WTC11 (cell line): ENCODE measurements around the gene MRPL39. TPM values are rescaled to one million over a fixed set of nuclear protein-coding genes. Genes with fewer than 3 reads are reported as not detected.

Experiments used
- ATAC-seq: fragments of 200-7000 bp; cut with Tn5 transposase; 2 replicates; pipeline ENCODE4 v1.10.0; 2021; ENCODE audit warnings: mild to moderate bottlenecking, moderate library complexity
- CTCF ChIA-PET: fragments of 300-600 bp; sonication (Branson Sonifier 250); formaldehyde crosslinking; loops from one replicate; lab custom pipeline; 2021; ENCODE audit warnings: antibody characterized with exemption; lab: Charles Lee
- POLR2A ChIA-PET: fragments of 350-600 bp; sonication (Branson Sonifier 250); formaldehyde crosslinking; loops from one replicate; lab custom pipeline; 2021; ENCODE audit warnings: antibody characterized with exemption; lab: Charles Lee
- DNase-seq: peaks from one replicate; pipeline ENCODE4 v3.0.0; 2021; ENCODE audit warnings: low spot score
- H3K27ac Mint-ChIP-seq: 2 replicates; pipeline ENCODE4 v1.8.0; 2021; ENCODE audit warnings: mixed read lengths
- H3K27me3 Mint-ChIP-seq: 2 replicates; pipeline ENCODE4 v1.8.0; 2021; ENCODE audit warnings: low read depth, mild to moderate bottlenecking, moderate library complexity, mixed read lengths
- H3K36me3 Mint-ChIP-seq: 2 replicates; pipeline ENCODE4 v1.8.0; 2021; ENCODE audit warnings: mixed read lengths
- H3K4me1 Mint-ChIP-seq: 2 replicates; pipeline ENCODE4 v1.8.0; 2022; ENCODE audit warnings: mixed read lengths
- H3K4me3 Mint-ChIP-seq: 2 replicates; pipeline ENCODE4 v1.8.0; 2021; ENCODE audit warnings: mild to moderate bottlenecking, moderate library complexity, mixed read lengths
- H3K9me3 Mint-ChIP-seq: 2 replicates; pipeline ENCODE4 v1.8.0; 2021; ENCODE audit warnings: mixed read lengths
- ATF2 ChIP-seq: sonication (generic); formaldehyde crosslinking; IDR thresholded peaks from 2 replicates; pipeline ENCODE4 v1.8.1; 2022; ENCODE audit warnings: low read depth, missing genetic modification reagents, borderline replicate concordance
- CREB1 ChIP-seq: sonication (generic); formaldehyde crosslinking; IDR thresholded peaks from 2 replicates; pipeline ENCODE4 v1.8.0; 2023; ENCODE audit warnings: mild to moderate bottlenecking, missing genetic modification reagents
- E2F5 ChIP-seq: sonication (generic); formaldehyde crosslinking; IDR thresholded peaks from 2 replicates; pipeline ENCODE4 v1.8.1; 2022; ENCODE audit warnings: mild to moderate bottlenecking, moderate library complexity, missing genetic modification reagents
- FOXP1 ChIP-seq: sonication (generic); formaldehyde crosslinking; IDR thresholded peaks from 2 replicates; pipeline ENCODE4 v1.8.0; 2022; ENCODE audit warnings: missing genetic modification reagents, mild to moderate bottlenecking, moderate library complexity, borderline replicate concordance
- GTF2I ChIP-seq: fragments of 250-450 bp; sonication (Bioruptor Pico); conservative IDR thresholded peaks from 2 replicates; pipeline ENCODE4 v1.4.0; 2021; ENCODE audit warnings: mild to moderate bottlenecking
- MAX ChIP-seq: sonication (generic); formaldehyde crosslinking; IDR thresholded peaks from 2 replicates; pipeline ENCODE4 v1.8.0; 2022; ENCODE audit warnings: mild to moderate bottlenecking, missing genetic modification reagents
- NFATC4 ChIP-seq: fragments of 250-450 bp; sonication (Bioruptor Pico); IDR thresholded peaks from 2 replicates; pipeline ENCODE4 v1.9.0; 2021; ENCODE audit warnings: mild to moderate bottlenecking
- RORB ChIP-seq: fragments of 250-450 bp; sonication (Bioruptor Pico); IDR thresholded peaks from 2 replicates; pipeline ENCODE4 v1.9.0; 2021; ENCODE audit warnings: mild to moderate bottlenecking
- SP1 ChIP-seq: sonication (generic); formaldehyde crosslinking; conservative IDR thresholded peaks from 2 replicates; pipeline ENCODE4 v1.8.1; 2022; ENCODE audit warnings: missing genetic modification reagents
- USF1 ChIP-seq: sonication (generic); formaldehyde crosslinking; IDR thresholded peaks from 2 replicates; pipeline ENCODE4 v1.8.0; 2022; ENCODE audit warnings: mild to moderate bottlenecking, missing genetic modification reagents
- ZNF138 ChIP-seq: sonication (generic); formaldehyde crosslinking; conservative IDR thresholded peaks from 2 replicates; pipeline ENCODE4 v1.8.1; 2022; ENCODE audit warnings: mild to moderate bottlenecking, moderate library complexity, missing genetic modification reagents
- ZNF232 ChIP-seq: sonication (generic); formaldehyde crosslinking; IDR thresholded peaks from 2 replicates; pipeline ENCODE4 v1.8.0; 2022; ENCODE audit warnings: mild to moderate bottlenecking, missing genetic modification reagents
- ZNF423 ChIP-seq: fragments of 250-450 bp; sonication (Bioruptor Pico); IDR thresholded peaks from 2 replicates; pipeline ENCODE4 v2.1.2; 2022; ENCODE audit warnings: mild to moderate bottlenecking, moderate library complexity
- ZNF512 ChIP-seq: sonication (generic); formaldehyde crosslinking; IDR thresholded peaks from 2 replicates; pipeline ENCODE4 v1.8.1; 2022; ENCODE audit warnings: missing genetic modification reagents, borderline replicate concordance
- total RNA-seq: library from RNA; stranded (reverse); gene quantifications from 3 replicates; pipeline ENCODE4 v1.2.3, GENCODE V29; 2021
- TF ChIP-seq, protein P1 (sequence below): sonication (generic); formaldehyde crosslinking; IDR thresholded peaks from 2 replicates; pipeline ENCODE4 v1.8.1; 2022; ENCODE audit warnings: low read depth, mild to moderate bottlenecking, moderate library complexity, missing genetic modification reagents, borderline replicate concordance
- TF ChIP-seq, protein P2 (sequence below): fragments of 200-600 bp; IDR thresholded peaks from 2 replicates; pipeline ENCODE4 v1.8.0; 2022; ENCODE audit warnings: antibody characterized with exemption
- TF ChIP-seq, protein P3 (sequence below): sonication (generic); formaldehyde crosslinking; IDR thresholded peaks from 2 replicates; pipeline ENCODE4 v1.8.1; 2023; ENCODE audit warnings: mild to moderate bottlenecking, missing genetic modification reagents
- TF ChIP-seq, protein P4 (sequence below): sonication (generic); formaldehyde crosslinking; IDR thresholded peaks from 2 replicates; pipeline ENCODE4 v1.8.1; 2023; ENCODE audit warnings: mild to moderate bottlenecking, missing genetic modification reagents, moderate library complexity
- TF ChIP-seq, protein P5 (sequence below): sonication (generic); formaldehyde crosslinking; IDR thresholded peaks from 2 replicates; pipeline ENCODE4 v1.8.0; 2022; ENCODE audit warnings: mild to moderate bottlenecking, missing genetic modification reagents

MRPL39 gene
- total RNA-seq, 1 experiment from 2014 or later, result 34.7 TPM

GRCh38 chr21:25568246-25568645 lies 39.0 kb downstream of the MRPL39 start:
- Mint-ChIP-seq H3K27me3 (peaks cover 13% of the 10 kb centered on the region), H3K9me3 (no peaks in the 10 kb centered on the region), H3K36me3 (no peaks in the 10 kb centered on the region), H3K27ac (no peak overlapping the region), H3K4me3 (no peak overlapping the region), H3K4me1 (peaks cover 2% of the 10 kb centered on the region; the same call in 1 of the 2 replicates)
- DNase-seq (no peak), ATAC-seq (no peak)
- TF ChIP-seq CREB1 (CRISPR knock-in tag), result no peak
- no peak for TF ChIP-seq ZNF232 (CRISPR knock-in tag)
- TF ChIP-seq ZNF512 (CRISPR knock-in tag), result no peak
- TF ChIP-seq, protein P1, sequence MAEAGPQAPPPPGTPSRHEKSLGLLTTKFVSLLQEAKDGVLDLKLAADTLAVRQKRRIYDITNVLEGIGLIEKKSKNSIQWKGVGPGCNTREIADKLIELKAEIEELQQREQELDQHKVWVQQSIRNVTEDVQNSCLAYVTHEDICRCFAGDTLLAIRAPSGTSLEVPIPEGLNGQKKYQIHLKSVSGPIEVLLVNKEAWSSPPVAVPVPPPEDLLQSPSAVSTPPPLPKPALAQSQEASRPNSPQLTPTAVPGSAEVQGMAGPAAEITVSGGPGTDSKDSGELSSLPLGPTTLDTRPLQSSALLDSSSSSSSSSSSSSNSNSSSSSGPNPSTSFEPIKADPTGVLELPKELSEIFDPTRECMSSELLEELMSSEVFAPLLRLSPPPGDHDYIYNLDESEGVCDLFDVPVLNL (CRISPR knock-in tag), result no peak
- TF ChIP-seq RORB (CRISPR knock-in tag), result no peak
- TF ChIP-seq NFATC4 (CRISPR knock-in tag), result no peak
- no peak for TF ChIP-seq GTF2I (CRISPR knock-in tag)
- no peak for TF ChIP-seq USF1
- TF ChIP-seq, protein P2, sequence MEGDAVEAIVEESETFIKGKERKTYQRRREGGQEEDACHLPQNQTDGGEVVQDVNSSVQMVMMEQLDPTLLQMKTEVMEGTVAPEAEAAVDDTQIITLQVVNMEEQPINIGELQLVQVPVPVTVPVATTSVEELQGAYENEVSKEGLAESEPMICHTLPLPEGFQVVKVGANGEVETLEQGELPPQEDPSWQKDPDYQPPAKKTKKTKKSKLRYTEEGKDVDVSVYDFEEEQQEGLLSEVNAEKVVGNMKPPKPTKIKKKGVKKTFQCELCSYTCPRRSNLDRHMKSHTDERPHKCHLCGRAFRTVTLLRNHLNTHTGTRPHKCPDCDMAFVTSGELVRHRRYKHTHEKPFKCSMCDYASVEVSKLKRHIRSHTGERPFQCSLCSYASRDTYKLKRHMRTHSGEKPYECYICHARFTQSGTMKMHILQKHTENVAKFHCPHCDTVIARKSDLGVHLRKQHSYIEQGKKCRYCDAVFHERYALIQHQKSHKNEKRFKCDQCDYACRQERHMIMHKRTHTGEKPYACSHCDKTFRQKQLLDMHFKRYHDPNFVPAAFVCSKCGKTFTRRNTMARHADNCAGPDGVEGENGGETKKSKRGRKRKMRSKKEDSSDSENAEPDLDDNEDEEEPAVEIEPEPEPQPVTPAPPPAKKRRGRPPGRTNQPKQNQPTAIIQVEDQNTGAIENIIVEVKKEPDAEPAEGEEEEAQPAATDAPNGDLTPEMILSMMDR, result no peak
- no peak for TF ChIP-seq SP1 (CRISPR knock-in tag)
- no peak for TF ChIP-seq E2F5 (CRISPR knock-in tag)
- TF ChIP-seq, protein P3, sequence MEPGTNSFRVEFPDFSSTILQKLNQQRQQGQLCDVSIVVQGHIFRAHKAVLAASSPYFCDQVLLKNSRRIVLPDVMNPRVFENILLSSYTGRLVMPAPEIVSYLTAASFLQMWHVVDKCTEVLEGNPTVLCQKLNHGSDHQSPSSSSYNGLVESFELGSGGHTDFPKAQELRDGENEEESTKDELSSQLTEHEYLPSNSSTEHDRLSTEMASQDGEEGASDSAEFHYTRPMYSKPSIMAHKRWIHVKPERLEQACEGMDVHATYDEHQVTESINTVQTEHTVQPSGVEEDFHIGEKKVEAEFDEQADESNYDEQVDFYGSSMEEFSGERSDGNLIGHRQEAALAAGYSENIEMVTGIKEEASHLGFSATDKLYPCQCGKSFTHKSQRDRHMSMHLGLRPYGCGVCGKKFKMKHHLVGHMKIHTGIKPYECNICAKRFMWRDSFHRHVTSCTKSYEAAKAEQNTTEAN, result no peak
- ChIA-PET CTCF (interaction anchor here (0.8 kb wide), 1 partner anchor 147 kb away, joined by 3 read pairs; no protein-coding TSS in a partner anchor), POLR2A (no interaction called here)

- ChIA-PET CTCF (interaction anchor here (0.8 kb wide), 1 partner anchor 146 kb away, joined by 3 read pairs; no protein-coding TSS in a partner anchor), POLR2A (no interaction called here)
- no peak overlapping the region for H3K4me3 Mint-ChIP-seq
- H3K27ac Mint-ChIP-seq, result no peak overlapping the region
- no peak for ATAC-seq
- DNase-seq, result no peak
- H3K27me3 Mint-ChIP-seq, result peaks cover 20% of the 10 kb centered on the region
- no peaks in the 10 kb centered on the region for H3K9me3 Mint-ChIP-seq
- H3K36me3 Mint-ChIP-seq, result no peaks in the 10 kb centered on the region
- peaks cover 7% of the 10 kb centered on the region for H3K4me1 Mint-ChIP-seq
- TF ChIP-seq ZNF423, result no peak
- TF ChIP-seq SP1 (CRISPR knock-in tag), result no peak
- TF ChIP-seq, protein P4, sequence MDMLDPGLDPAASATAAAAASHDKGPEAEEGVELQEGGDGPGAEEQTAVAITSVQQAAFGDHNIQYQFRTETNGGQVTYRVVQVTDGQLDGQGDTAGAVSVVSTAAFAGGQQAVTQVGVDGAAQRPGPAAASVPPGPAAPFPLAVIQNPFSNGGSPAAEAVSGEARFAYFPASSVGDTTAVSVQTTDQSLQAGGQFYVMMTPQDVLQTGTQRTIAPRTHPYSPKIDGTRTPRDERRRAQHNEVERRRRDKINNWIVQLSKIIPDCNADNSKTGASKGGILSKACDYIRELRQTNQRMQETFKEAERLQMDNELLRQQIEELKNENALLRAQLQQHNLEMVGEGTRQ, result no peak
- TF ChIP-seq ZNF512 (CRISPR knock-in tag), result no peak
- TF ChIP-seq, protein P5, sequence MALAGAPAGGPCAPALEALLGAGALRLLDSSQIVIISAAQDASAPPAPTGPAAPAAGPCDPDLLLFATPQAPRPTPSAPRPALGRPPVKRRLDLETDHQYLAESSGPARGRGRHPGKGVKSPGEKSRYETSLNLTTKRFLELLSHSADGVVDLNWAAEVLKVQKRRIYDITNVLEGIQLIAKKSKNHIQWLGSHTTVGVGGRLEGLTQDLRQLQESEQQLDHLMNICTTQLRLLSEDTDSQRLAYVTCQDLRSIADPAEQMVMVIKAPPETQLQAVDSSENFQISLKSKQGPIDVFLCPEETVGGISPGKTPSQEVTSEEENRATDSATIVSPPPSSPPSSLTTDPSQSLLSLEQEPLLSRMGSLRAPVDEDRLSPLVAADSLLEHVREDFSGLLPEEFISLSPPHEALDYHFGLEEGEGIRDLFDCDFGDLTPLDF (CRISPR knock-in tag), result no peak
- TF ChIP-seq ZNF232 (CRISPR knock-in tag), result no peak
- TF ChIP-seq, protein P3, result no peak
- TF ChIP-seq FOXP1 (CRISPR knock-in tag), result no peak
- TF ChIP-seq ZNF138 (CRISPR knock-in tag), result no peak
- TF ChIP-seq ATF2 (CRISPR knock-in tag), result no peak
- TF ChIP-seq MAX (CRISPR knock-in tag), result no peak
Observed at GRCh38 chr21:25567472-25567871, 39.8 kb downstream of the MRPL39 start.
